OCI-LY1 (cell line): ENCODE measurements around the gene ADM2.

Source experiments
- EZH2 ChIP-seq: fragments of 200-600 bp; sonication (generic), shearing (Covaris generic); IDR thresholded peaks from 2 replicates; pipeline ENCODE4 v1.8.0; 2017; ENCODE audit warnings: borderline replicate concordance, mixed run types, mild to moderate bottlenecking, antibody characterized with exemption, low read length, moderate library complexity, mixed read lengths
- TF ChIP-seq, protein P1 (sequence below): fragments of 200-600 bp; sonication (generic), shearing (Covaris generic); IDR thresholded peaks from 2 replicates; pipeline ENCODE4 v1.5.1; 2017; ENCODE audit warnings: mild to moderate bottlenecking, antibody characterized with exemption, low read length, moderate library complexity, mixed read lengths

DNA sequence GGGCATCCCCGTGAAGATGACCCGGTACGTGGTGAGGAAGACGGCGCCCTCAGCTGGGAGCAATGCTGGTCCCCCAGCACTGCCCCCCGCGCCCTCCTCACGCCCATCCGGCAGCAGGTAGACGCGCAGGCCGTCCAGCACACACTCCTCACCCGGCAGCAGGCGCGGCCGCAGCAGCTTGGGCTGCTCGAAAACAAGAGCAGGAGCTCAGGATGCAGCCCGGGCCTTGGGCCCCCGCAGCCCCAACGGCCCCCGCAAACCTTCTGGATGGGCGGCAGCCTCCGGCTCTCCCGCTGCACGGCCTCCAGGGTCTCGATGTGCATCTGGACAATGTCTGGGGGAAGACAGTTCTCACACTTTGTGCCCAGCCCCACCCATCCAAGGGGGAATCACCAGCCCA lies 19.8 kb upstream of the ADM2 start:
- TF ChIP-seq, protein P1, sequence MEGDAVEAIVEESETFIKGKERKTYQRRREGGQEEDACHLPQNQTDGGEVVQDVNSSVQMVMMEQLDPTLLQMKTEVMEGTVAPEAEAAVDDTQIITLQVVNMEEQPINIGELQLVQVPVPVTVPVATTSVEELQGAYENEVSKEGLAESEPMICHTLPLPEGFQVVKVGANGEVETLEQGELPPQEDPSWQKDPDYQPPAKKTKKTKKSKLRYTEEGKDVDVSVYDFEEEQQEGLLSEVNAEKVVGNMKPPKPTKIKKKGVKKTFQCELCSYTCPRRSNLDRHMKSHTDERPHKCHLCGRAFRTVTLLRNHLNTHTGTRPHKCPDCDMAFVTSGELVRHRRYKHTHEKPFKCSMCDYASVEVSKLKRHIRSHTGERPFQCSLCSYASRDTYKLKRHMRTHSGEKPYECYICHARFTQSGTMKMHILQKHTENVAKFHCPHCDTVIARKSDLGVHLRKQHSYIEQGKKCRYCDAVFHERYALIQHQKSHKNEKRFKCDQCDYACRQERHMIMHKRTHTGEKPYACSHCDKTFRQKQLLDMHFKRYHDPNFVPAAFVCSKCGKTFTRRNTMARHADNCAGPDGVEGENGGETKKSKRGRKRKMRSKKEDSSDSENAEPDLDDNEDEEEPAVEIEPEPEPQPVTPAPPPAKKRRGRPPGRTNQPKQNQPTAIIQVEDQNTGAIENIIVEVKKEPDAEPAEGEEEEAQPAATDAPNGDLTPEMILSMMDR = no peak
- no peak for TF ChIP-seq EZH2
